ENCODE data around the gene NT5C1A.

Gene NT5C1A

DNA sequence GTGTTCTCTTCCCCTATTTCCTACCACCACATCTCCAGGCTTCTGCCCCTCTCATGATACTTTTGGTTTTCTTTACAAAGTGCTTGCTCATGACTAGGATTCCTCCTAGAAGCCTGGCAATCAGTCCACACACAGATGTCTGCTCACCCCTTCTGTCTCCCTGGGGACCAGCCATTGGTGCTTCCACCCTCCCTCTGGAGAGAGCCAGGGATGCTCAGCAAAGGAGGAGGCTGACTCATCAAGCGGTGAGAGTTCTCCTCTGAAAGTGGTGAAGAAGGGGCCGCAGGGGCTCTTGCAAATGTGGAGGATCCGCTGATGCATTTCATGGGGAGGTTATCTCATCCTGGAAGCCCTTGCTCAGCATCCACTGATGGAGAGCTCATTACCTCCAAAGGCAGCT lies 14.5 kb downstream of the NT5C1A start:
- TF ChIP-seq, protein P1, sequence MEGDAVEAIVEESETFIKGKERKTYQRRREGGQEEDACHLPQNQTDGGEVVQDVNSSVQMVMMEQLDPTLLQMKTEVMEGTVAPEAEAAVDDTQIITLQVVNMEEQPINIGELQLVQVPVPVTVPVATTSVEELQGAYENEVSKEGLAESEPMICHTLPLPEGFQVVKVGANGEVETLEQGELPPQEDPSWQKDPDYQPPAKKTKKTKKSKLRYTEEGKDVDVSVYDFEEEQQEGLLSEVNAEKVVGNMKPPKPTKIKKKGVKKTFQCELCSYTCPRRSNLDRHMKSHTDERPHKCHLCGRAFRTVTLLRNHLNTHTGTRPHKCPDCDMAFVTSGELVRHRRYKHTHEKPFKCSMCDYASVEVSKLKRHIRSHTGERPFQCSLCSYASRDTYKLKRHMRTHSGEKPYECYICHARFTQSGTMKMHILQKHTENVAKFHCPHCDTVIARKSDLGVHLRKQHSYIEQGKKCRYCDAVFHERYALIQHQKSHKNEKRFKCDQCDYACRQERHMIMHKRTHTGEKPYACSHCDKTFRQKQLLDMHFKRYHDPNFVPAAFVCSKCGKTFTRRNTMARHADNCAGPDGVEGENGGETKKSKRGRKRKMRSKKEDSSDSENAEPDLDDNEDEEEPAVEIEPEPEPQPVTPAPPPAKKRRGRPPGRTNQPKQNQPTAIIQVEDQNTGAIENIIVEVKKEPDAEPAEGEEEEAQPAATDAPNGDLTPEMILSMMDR (IDR thresholded peaks at IDR 0.05; ENCODE audit: low read length, missing control alignments), result no peak

DNA sequence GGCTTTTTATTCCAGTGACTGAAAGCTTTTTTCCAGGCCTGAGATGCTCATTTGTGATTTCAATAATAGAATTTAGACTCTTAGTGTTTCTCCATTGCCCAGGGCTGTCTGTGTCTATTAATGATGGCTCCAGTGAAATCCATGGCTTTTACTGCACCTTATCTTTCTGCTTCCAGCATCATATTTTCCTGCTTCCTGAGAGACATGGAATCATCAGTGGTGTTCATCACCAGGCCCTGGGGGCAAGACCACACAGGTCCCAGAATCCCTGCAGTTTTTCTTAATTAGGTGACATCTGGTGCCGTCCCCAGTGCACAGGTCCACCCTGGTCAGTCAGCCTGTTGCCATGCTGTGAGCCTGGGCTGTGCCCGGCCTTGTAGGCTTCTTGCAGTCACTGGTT lies 15.5 kb downstream of the NT5C1A start:
- no peak overlapping the region for H3K4me3 ChIP-seq (replicated peaks; ENCODE audit: low read depth, low read length)
- no peak for DNase-seq (ENCODE audit: low read depth)
- TF ChIP-seq, protein P1 (IDR thresholded peaks at IDR 0.05; ENCODE audit: low read length, missing control alignments), result no peak

More for the DNA sequence above, 14.5 kb downstream of the NT5C1A start:
- no peak overlapping the region for H3K4me3 ChIP-seq (replicated peaks; ENCODE audit: low read depth, low read length)
- no peak for DNase-seq (ENCODE audit: low read depth)

DNA sequence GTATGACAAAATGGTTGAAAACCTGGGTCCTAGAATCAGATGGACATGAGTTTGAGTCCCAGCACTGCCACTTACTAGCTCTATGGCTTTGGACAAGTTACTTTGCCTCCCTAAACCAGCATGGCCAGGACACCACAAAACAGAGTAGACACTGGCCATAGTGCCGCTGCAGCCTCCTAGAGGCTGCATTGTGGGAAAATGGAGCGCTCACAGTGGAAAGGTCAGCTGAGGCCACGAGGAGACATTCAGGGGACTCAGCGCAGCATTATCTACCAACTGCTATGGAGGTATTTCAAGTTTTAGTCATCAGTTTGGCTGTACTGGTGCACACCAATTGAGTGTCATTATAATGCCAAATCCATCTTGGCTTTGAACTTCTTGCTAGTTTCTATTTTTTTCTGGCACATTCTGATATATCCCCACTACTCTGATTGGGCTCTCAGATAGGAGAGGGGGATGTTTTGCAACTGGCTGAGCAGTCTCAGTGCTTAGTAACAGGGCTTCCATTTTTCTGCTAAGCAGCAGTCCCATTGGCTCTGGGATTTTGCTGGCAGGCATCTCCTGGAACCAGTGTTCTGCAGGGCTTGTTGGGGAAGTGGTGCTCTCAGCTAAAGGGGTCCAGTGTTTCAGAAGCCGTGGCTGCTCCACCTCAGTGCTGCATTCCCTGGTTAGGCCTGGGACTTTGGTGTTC lies 16.2 kb downstream of the NT5C1A start:
- no peak for DNase-seq (ENCODE audit: low read depth)
- H3K4me3 ChIP-seq (replicated peaks; ENCODE audit: low read depth, low read length), result no peak overlapping the region
- TF ChIP-seq, protein P1 (IDR thresholded peaks at IDR 0.05; ENCODE audit: low read length, missing control alignments), result no peak

DNA sequence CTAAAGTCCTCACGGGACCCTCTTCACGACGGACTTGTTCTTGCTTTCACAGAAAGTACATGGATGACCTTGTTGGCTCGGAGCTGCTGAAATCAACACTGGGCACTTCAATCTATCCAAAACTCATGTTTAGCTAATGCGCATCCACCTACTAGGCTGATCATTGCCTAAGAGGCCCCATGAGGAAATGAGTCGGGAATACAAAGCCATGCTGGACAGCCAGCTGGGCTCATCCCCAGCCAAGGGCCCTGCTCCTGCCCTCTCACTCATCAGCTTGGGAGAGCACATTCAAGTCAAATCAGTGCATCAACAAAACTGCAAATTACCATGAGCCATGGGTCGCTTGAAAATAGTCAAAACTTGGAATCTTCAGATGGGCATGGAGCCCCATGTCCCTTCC lies 17.6 kb downstream of the NT5C1A start:
- TF ChIP-seq, protein P1 (IDR thresholded peaks at IDR 0.05; ENCODE audit: low read length, missing control alignments), result no peak
- no peak for DNase-seq (ENCODE audit: low read depth)
- H3K4me3 ChIP-seq (replicated peaks; ENCODE audit: low read depth, low read length), result no peak overlapping the region

DNA sequence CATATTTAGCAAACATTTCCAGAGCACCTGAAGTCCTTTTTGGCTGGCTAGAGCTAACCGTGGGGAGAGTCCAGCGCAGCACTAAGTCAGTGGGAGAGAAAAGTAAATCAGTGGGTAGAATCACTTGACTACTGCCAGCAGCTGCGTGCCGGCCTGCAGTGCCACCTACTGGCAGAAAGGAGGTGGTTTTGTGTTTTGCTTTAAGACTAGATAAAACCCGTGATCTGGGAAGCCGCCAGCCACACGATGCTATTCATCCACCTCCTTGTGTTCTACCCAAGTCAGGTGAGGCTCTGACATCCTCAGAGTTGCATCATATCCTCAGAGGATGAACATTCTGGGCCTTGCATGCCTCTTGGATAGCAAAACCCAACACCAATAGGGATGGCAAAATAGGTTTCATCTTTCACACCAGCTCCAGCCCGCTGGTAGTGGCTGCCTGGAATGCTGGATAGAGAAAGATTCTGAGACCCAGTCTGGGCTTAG lies 18.3 kb downstream of the NT5C1A start:
- H3K4me3 ChIP-seq (replicated peaks; ENCODE audit: low read depth, low read length), result no peak overlapping the region
- TF ChIP-seq, protein P1 (IDR thresholded peaks at IDR 0.05; ENCODE audit: low read length, missing control alignments), result peak; percentile 94
- DNase-seq (ENCODE audit: low read depth), result peak; percentile 86

DNA sequence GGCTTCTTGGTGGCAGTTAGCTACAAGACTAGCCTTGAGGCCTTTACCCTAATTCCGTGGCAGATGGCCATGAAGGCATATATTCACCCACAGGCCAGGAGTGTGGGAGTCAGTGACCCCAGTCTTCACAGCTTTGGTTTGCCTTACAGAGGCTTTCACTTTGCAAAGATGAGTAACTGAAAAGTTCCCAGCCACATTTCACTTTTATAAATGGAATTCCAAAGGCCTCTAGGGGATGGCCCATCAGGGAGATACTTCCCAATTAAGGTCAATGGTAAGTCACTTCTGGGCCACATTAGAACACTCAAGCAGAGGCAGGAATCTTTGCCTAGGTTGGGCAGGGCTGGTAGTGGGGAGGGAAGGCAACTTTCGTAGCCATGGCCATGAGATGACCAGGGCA lies 19.4 kb downstream of the NT5C1A start:
- no peak for DNase-seq (ENCODE audit: low read depth)
- H3K4me3 ChIP-seq (replicated peaks; ENCODE audit: low read depth, low read length), result no peak overlapping the region
- TF ChIP-seq, protein P1 (IDR thresholded peaks at IDR 0.05; ENCODE audit: low read length, missing control alignments), result no peak

DNA sequence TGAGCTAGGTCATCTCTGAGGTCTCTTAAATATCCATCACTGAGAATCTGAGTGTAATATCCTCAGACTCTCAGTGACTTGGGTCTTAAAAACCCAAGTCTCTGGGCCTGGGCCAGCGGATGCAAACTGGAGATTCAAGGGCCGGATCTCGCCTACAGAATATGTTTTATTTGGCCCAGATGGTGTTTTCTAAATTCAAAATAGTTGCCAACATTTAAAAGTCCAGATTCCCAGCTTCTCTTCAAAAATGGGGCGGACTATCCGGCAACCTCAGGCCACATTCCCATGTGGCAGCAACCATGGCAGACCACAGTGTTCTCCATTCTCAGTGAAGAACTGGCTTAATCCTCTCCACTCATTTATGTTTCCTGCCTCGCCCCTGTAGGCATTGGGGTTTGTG lies 19.8 kb downstream of the NT5C1A start:
- DNase-seq (ENCODE audit: low read depth), result no peak
- TF ChIP-seq, protein P1 (IDR thresholded peaks at IDR 0.05; ENCODE audit: low read length, missing control alignments), result no peak
- no peak overlapping the region for H3K4me3 ChIP-seq (replicated peaks; ENCODE audit: low read depth, low read length)
